Lung (tissue), 12 donors: Measurements from ENCODE around the gene INCENP. TPM values are rescaled to one million over a fixed set of nuclear protein-coding genes. Genes with fewer than 3 reads are reported as not detected.

Source experiments
- ATAC-seq: fragments of 200-7000 bp; cut with Tn5 transposase; one replicate; pipeline ENCODE4 v1.9.1; 2020; ENCODE audit warnings: moderate number of reproducible peaks; ENCODE audit not compliant: insufficient read depth, low FRiP score
- DNase-seq, 3 donors: peaks; one replicate each; pipeline ENCODE4 v3.0.0-alpha.2; 2013 to 2017
- H3K27ac ChIP-seq, 2 donors: one replicate each; pipeline ENCODE4 v1.5.1; 2013; ENCODE audit warnings: mild to moderate bottlenecking in 2 of 2, moderate library complexity in 2 of 2, control low read depth in 1 of 2, inconsistent platforms in 1 of 2, low read depth in 1 of 2, low read length in 1 of 2
- H3K27me3 ChIP-seq, 3 donors: one replicate each; pipeline ENCODE4 v1.5.1; 2013; ENCODE audit warnings: low read length in 2 of 3; ENCODE audit not compliant: control insufficient read depth in 3 of 3, insufficient read depth in 3 of 3
- H3K36me3 ChIP-seq, 4 donors: one replicate each; pipeline ENCODE4 v1.5.1; 2013; ENCODE audit warnings: low read length in 4 of 4, mild to moderate bottlenecking in 1 of 4, moderate library complexity in 1 of 4; ENCODE audit not compliant: control insufficient read depth in 4 of 4, insufficient read depth in 4 of 4
- H3K4me1 ChIP-seq, 5 donors: one replicate each; pipeline ENCODE4 v1.5.1; 2013; ENCODE audit warnings: low read length in 5 of 5, mild to moderate bottlenecking in 2 of 5, moderate library complexity in 1 of 5; ENCODE audit not compliant: control insufficient read depth in 5 of 5, insufficient read depth in 5 of 5
- H3K4me3 ChIP-seq: one replicate; pipeline ENCODE4 v1.5.1; 2013; ENCODE audit warnings: mild to moderate bottlenecking, control low read depth, moderate library complexity
- H3K9ac ChIP-seq, 2 donors: one replicate each; pipeline ENCODE4 v1.5.1; 2013; ENCODE audit warnings: low read length in 2 of 2, control low read depth in 1 of 2; ENCODE audit not compliant: insufficient read depth in 1 of 2
- H3K9me3 ChIP-seq, 4 donors: one replicate each; pipeline ENCODE4 v1.5.1; 2013; ENCODE audit warnings: low read length in 3 of 4, mild to moderate bottlenecking in 1 of 4, moderate library complexity in 1 of 4; ENCODE audit not compliant: control insufficient read depth in 4 of 4, insufficient read depth in 3 of 4
- CTCF ChIP-seq: IDR thresholded peaks from 2 replicates; pipeline ENCODE4 v1.5.1; 2012; ENCODE audit warnings: mild to moderate bottlenecking; ENCODE audit errors: control extremely low read depth, extremely low read depth
- WGBS, 2 donors: extraction: QIAGEN DNeasy Blood & Tissue Kit; methylation state at CpG; one replicate each; pipeline ENCODE4 v1.1.7; 2013; 5-methylcytosine and 5-hydroxymethylcytosine counted together
- polyA plus RNA-seq, 2 donors: library from polyadenylated mRNA; stranded (reverse); fragments of 200-250 nt; gene quantifications; one replicate each; pipeline ENCODE4 v1.2.1, GENCODE V29; 2013
- total RNA-seq, 2 donors: library from RNA; depleted of rRNA in 1 of 2; stranded (reverse); fragments of >200 nt in 1 of 2; gene quantifications; one replicate each; pipeline ENCODE4 v1.2.1, GENCODE V29; 2014 to 2021
- donor health status: control.
- donor health status: control.
- donor health status: Bipolar disorder and iron deficiency.
- donor health status: healthy.
- donor health status: DM: yes; HTN: yes; CAD: no.

INCENP gene
- total and polyA plus RNA-seq, 4 donors = 3.8 to 14.1 (median 10.0) TPM

GRCh38 chr11:62142043-62142375 lies 18.2 kb downstream of the INCENP start:
- Histone ChIP-seq H3K27ac (no peak overlapping the region), H3K36me3 (peaks cover 0 to 65% (median 24%) of the 10 kb centered on the region in 4 donors), H3K4me3 (no peak overlapping the region), H3K9me3 (no peaks in the 10 kb centered on the region), H3K9ac (no peak overlapping the region), H3K4me1 (peaks cover 0 to 20% (median 0%) of the 10 kb centered on the region in 5 donors), H3K27me3 (no peaks in the 10 kb centered on the region)
- WGBS, 2 donors = 97 to 100% methylated on average over 4 of the region's 4 CpGs
- no peak for TF ChIP-seq CTCF
- no peak for ATAC-seq
- no peak for DNase-seq

- no peak overlapping the region for H3K9ac ChIP-seq
- peaks cover 0 to 20% (median 0%) of the 10 kb centered on the region in 5 donors for H3K4me1 ChIP-seq
- WGBS, 2 donors = 71 to 75% methylated on average over 3 of the region's 3 CpGs
- no peaks in the 10 kb centered on the region for H3K27me3 ChIP-seq
- H3K27ac ChIP-seq = no peak overlapping the region
- H3K9me3 ChIP-seq = no peaks in the 10 kb centered on the region
- DNase-seq = peak; percentile 48 to 98 (median 95)
- TF ChIP-seq CTCF = no peak
- H3K4me3 ChIP-seq = no peak overlapping the region
- peaks cover 0 to 68% (median 26%) of the 10 kb centered on the region in 4 donors for H3K36me3 ChIP-seq
- no peak for ATAC-seq
Measured at GRCh38 chr11:62142921-62143320, 19.1 kb downstream of the INCENP start.

GRCh38 chr11:62143727-62144126 lies 19.9 kb downstream of the INCENP start:
- Histone ChIP-seq H3K4me1 (peaks cover 0 to 20% (median 0%) of the 10 kb centered on the region in 5 donors), H3K36me3 (peaks cover 0 to 67% (median 28%) of the 10 kb centered on the region in 4 donors), H3K27ac (no peak overlapping the region), H3K4me3 (no peak overlapping the region), H3K9me3 (no peaks in the 10 kb centered on the region), H3K27me3 (no peaks in the 10 kb centered on the region), H3K9ac (no peak overlapping the region)
- TF ChIP-seq CTCF = no peak
- WGBS, 2 donors = 90 to 96% methylated on average over 1 of the region's 1 CpG
- ATAC-seq (no peak), DNase-seq (no peak)

- 97% methylated on average over 24 of the region's 24 CpGs for WGBS, 2 donors
- no peak for TF ChIP-seq CTCF
- Histone ChIP-seq H3K9ac (no peak overlapping the region), H3K27ac (no peak overlapping the region), H3K4me1 (peaks cover 0 to 20% (median 0%) of the 10 kb centered on the region in 5 donors), H3K4me3 (no peak overlapping the region), H3K36me3 (peaks cover 0 to 60% (median 28%) of the 10 kb centered on the region in 4 donors), H3K9me3 (no peaks in the 10 kb centered on the region), H3K27me3 (no peaks in the 10 kb centered on the region)
- peak in 1 of 3 donors; percentile 2 for DNase-seq
- ATAC-seq = no peak
Measured at GRCh38 chr11:62144641-62145255, 20.9 kb downstream of the INCENP start.
